ENCODE results near the gene R3HDM2. TPM values are rescaled to one million over a fixed set of nuclear protein-coding genes. Genes with fewer than 3 reads are reported as not detected.

The R3HDM2 gene
- total and polyA plus RNA-seq, 4 donors, result 7.4 to 28.9 (median 15.1) TPM

GRCh38 chr12:57212701-57213057 is 218.2 kb downstream of the R3HDM2 start (continued):
- TF ChIP-seq MAX (IDR thresholded peaks at IDR 0.05) (no peak), FOXA2 (IDR thresholded peaks at IDR 0.05) (no peak)

GRCh38 chr12:57211791-57212700 is 218.8 kb downstream of the R3HDM2 start:
- peaks cover 2 to 16% (median 6%) of the 10 kb centered on the region in 4 donors for H3K4me1 ChIP-seq (ENCODE audit: control insufficient read depth in 4 of 4, insufficient read depth in 4 of 4, low read length in 3 of 4)
- WGBS, result 80% methylated on average over 27 of the region's 27 CpGs
- peaks cover 0 to 3% (median 0%) of the 10 kb centered on the region in 4 donors for H3K27me3 ChIP-seq (ENCODE audit: control insufficient read depth in 4 of 4, insufficient read depth in 4 of 4, low read length in 3 of 4)
- no peak overlapping the region for H3K27ac ChIP-seq (ENCODE audit: low read depth in 1 of 2, low read length in 2 of 2)
- DNase-seq (ENCODE audit: low spot score), result no peak
- no peak for TF ChIP-seq NR2F2 (IDR thresholded peaks at IDR 0.05)
- no peak for TF ChIP-seq HNF4G (IDR thresholded peaks at IDR 0.05)
- no peak for TF ChIP-seq JUND (IDR thresholded peaks at IDR 0.05)
- no peak for TF ChIP-seq YY1 (IDR thresholded peaks at IDR 0.05)
- no peak for TF ChIP-seq REST (IDR thresholded peaks at IDR 0.05)
- no peak for TF ChIP-seq FOXA2 (IDR thresholded peaks at IDR 0.05)
- no peak for TF ChIP-seq CTCF (IDR thresholded peaks at IDR 0.05; ENCODE audit: low read depth, low read length, missing input control)
- no peak for TF ChIP-seq FOXA1 (IDR thresholded peaks at IDR 0.05)
- no peak for TF ChIP-seq SP1 (IDR thresholded peaks at IDR 0.05)
- TF ChIP-seq RAD21 (IDR thresholded peaks at IDR 0.05), result no peak
- TF ChIP-seq GABPA (IDR thresholded peaks at IDR 0.05 in 1 of 2, conservative IDR thresholded peaks at IDR 0.05 in 1 of 2), result no peak
- no peak for TF ChIP-seq MAX (IDR thresholded peaks at IDR 0.05)
- no peak for TF ChIP-seq ZBTB33 (IDR thresholded peaks at IDR 0.05)
- no peak for TF ChIP-seq EGR1 (IDR thresholded peaks at IDR 0.05; ENCODE audit: low read depth in 2 of 2)
- no peak for TF ChIP-seq TAF1 (conservative IDR thresholded peaks at IDR 0.05)
- no peak for TF ChIP-seq RXRA (IDR thresholded peaks at IDR 0.05)
- TF ChIP-seq HNF4A (conservative IDR thresholded peaks at IDR 0.05), result no peak
- H3K9ac ChIP-seq (ENCODE audit: low read depth in 1 of 2, low read length in 2 of 2), result no peak overlapping the region
- H3K36me3 ChIP-seq (ENCODE audit: control insufficient read depth in 4 of 4, insufficient read depth in 3 of 4, low read depth in 1 of 4, low read length in 3 of 4), result peaks cover 22 to 56% (median 24%) of the 10 kb centered on the region in 4 donors
- H3K9me3 ChIP-seq (ENCODE audit: control insufficient read depth in 4 of 4, low read length in 3 of 4), result no peaks in the 10 kb centered on the region
- H3K4me3 ChIP-seq (ENCODE audit: low read depth in 1 of 3, low read length in 3 of 3), result no peak overlapping the region

All from liver (tissue), 9 donors.